ENCODE results near the gene EFHC2.
A peak's percentile ranks its signal among the peaks of the same experiment; 100 is the strongest.

Gene EFHC2

GRCh38 chrX:44343412-44344141 is at the start of gene EFHC2:
TSS of gene EFHC2 (minus strand) at chrX:44343672. CDS start at chrX:44343588, 84 bp downstream.
- peak within 1 kb of the TSS; percentile 41 for H3K4me3 ChIP-seq (ENCODE audit: low read depth, low read length)
- H3K4me1 ChIP-seq, result no peaks in the 10 kb centered on the region
- no peak within 1 kb of the TSS for H3K9ac ChIP-seq
- H3K4me2 ChIP-seq (ENCODE audit: low read length), result peak within 1 kb of the TSS; percentile 63
- no peaks in the 10 kb centered on the region for H3K36me3 ChIP-seq (ENCODE audit: control insufficient read depth, insufficient read depth, low read length)
- peak within 1 kb of the TSS; percentile 81 for H2AFZ ChIP-seq
- no peak within 1 kb of the TSS for H3K27ac ChIP-seq
- no peaks in the 10 kb centered on the region for H3K79me2 ChIP-seq
- H3K27me3 ChIP-seq (ENCODE audit: control insufficient read depth, insufficient read depth, low read length), result no peaks in the 10 kb centered on the region
- no peaks in the 10 kb centered on the region for H3K9me3 ChIP-seq (ENCODE audit: control insufficient read depth, low read length)
- no peak for TF ChIP-seq CTCF (IDR thresholded peaks at IDR 0.05)

- Histone ChIP-seq H3K79me2 (no peaks in the 10 kb centered on the region), H3K4me3 (ENCODE audit: low read depth, low read length) (no peak overlapping the region), H2AFZ (no peak overlapping the region), H3K9me3 (ENCODE audit: control insufficient read depth, low read length) (no peaks in the 10 kb centered on the region), H3K36me3 (ENCODE audit: control insufficient read depth, insufficient read depth, low read length) (no peaks in the 10 kb centered on the region), H3K27me3 (ENCODE audit: control insufficient read depth, insufficient read depth, low read length) (no peaks in the 10 kb centered on the region), H3K4me1 (no peaks in the 10 kb centered on the region), H3K9ac (no peak overlapping the region), H3K27ac (no peak overlapping the region), H3K4me2 (ENCODE audit: low read length) (no peak overlapping the region)
- TF ChIP-seq CTCF (IDR thresholded peaks at IDR 0.05), result no peak
Measured at GRCh38 chrX:44392767-44393166, 49.3 kb upstream of the EFHC2 start.

GRCh38 chrX:44384688-44385338 is 41.3 kb upstream of the EFHC2 start:
- Histone ChIP-seq H3K27ac (no peak overlapping the region), H3K36me3 (ENCODE audit: control insufficient read depth, insufficient read depth, low read length) (no peaks in the 10 kb centered on the region), H2AFZ (no peak overlapping the region), H3K27me3 (ENCODE audit: control insufficient read depth, insufficient read depth, low read length) (no peaks in the 10 kb centered on the region), H3K4me1 (no peaks in the 10 kb centered on the region), H3K9ac (no peak overlapping the region), H3K79me2 (no peaks in the 10 kb centered on the region), H3K9me3 (ENCODE audit: control insufficient read depth, low read length) (no peaks in the 10 kb centered on the region), H3K4me3 (ENCODE audit: low read depth, low read length) (no peak overlapping the region), H3K4me2 (ENCODE audit: low read length) (no peak overlapping the region)
- TF ChIP-seq CTCF (IDR thresholded peaks at IDR 0.05), result no peak

- no peaks in the 10 kb centered on the region for H3K4me1 ChIP-seq
- no peak overlapping the region for H3K4me2 ChIP-seq (ENCODE audit: low read length)
- no peak overlapping the region for H3K27ac ChIP-seq
- no peaks in the 10 kb centered on the region for H3K79me2 ChIP-seq
- H3K9ac ChIP-seq, result no peak overlapping the region
- H3K27me3 ChIP-seq (ENCODE audit: control insufficient read depth, insufficient read depth, low read length), result no peaks in the 10 kb centered on the region
- no peaks in the 10 kb centered on the region for H3K9me3 ChIP-seq (ENCODE audit: control insufficient read depth, low read length)
- TF ChIP-seq CTCF (IDR thresholded peaks at IDR 0.05), result no peak
- no peaks in the 10 kb centered on the region for H3K36me3 ChIP-seq (ENCODE audit: control insufficient read depth, insufficient read depth, low read length)
- H2AFZ ChIP-seq, result no peak overlapping the region
- H3K4me3 ChIP-seq (ENCODE audit: low read depth, low read length), result no peak overlapping the region
Measured at GRCh38 chrX:44382871-44383270, 39.4 kb upstream of the EFHC2 start.
